GM18870 (cell line): ENCODE measurements around the gene PYDC1.
"Not testable (repeated sequence)": the region's sequence is repeated elsewhere in the genome, so short reads cannot be mapped to it uniquely, and the experiment has no call there.

ENCODE experiments used
- ATAC-seq: cut with Tn5 transposase; IDR thresholded peaks from one replicate; pipeline ENCODE4 v1.9.1; 2021; ENCODE audit warnings: moderate library complexity; ENCODE audit not compliant: unreplicated experiment

Gene PYDC1

GRCh38 chr16:31196324-31197088 is 20.4 kb downstream of the PYDC1 start:
- no peak for ATAC-seq

DNA sequence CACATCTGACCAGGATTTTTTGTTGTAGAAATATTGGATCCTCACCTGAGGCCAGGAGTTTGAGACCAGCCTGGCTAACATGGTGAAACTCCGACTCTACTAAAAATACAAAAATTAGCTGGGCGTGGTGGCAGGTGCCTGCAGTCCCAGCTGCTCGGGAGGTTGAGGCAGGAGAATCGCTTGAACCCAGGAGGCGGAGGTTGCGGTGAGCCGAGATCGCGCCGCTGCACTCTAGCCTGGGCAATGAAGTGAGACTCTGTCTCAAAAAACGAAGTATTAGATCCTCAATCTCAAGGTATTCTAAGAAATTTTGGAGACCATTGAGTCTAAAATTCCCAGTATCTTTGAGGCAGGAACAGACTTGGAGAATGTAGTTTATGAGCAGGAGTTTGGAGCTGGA is 21.1 kb downstream of the PYDC1 start:
- ATAC-seq: not testable (repeated sequence)

GRCh38 chr16:31194898-31195297 is 22.0 kb downstream of the PYDC1 start:
- ATAC-seq: no peak

DNA sequence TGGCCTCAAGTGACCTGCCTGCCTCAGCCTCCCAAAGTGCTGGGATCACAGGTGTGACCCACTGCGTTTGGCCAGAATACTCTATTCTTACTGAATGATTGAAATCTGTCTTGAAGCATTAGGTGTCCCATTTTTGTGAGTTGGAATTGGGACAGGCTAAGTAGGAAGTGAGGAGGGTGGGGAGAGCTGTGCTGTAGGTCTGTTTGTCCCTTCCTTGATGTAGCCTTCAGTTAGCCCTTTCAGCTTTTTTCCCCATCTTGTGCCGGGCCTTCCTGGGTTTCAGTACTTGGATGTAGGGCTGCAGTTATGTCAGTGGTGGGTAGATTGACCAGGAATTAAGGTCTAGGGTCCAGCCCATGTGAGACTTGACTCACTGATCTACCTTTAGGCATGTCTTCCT is 23.1 kb downstream of the PYDC1 start:
- ATAC-seq: no peak

GRCh38 chr16:31192856-31193642 is 23.9 kb downstream of the PYDC1 start:
- ATAC-seq: no peak

DNA sequence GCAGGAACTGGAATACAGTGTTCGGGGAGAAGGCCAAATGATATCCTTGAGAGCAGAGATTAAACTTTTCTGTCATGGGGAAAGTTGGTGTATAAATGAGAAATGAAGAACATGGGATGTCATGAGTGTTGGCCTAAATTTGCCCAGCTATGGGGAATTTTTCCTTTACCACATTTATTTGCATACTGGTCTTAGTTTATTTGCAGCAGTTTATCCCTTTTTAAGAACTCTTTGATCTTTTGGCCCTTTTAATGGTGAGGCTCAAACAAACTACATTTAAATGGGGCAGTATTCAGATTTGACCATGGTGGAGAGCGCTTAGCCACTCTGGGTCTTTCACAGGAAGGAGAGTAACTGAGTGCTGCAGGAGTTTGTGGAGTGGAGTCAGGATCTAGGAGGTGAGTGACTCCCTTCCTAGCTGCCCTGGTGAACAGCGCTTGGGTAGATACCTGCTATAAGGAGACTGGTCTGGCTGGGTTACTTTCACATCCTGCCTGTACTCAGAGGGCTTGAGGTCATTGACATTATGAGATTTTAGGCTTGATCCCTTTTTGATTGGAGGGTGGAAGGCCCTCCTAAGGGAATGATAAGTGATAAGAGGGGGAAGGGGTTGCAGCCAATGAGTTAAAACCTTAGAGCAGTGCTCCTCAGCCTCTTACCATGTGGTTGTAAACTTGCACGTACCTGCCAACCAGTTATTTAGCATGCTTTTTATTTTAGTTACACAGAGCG is 25.1 kb downstream of the PYDC1 start:
- ATAC-seq: no peak

DNA sequence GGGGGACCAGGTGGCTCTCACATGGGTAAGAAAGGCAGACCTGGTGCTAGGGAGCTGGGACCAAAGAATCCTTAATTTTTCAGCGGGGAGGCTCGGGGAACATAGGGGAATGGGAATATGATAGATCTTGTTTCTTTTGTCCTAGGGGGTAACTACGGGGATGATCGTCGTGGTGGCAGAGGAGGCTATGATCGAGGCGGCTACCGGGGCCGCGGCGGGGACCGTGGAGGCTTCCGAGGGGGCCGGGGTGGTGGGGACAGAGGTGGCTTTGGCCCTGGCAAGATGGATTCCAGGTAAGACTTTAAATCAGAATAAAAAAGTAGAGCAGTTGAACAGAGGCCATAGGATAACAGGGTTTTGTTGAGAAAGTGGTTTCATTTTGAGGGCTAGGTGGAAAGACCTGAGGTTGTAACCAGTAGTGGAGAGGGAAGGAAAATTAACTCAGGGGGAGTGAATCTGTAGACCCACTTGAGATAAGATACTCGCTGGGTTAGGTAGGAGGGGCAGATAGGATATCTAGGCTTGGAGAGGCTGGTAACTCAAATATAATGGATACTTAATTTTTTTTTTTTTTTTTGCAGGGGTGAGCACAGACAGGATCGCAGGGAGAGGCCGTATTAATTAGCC is 26.0 kb downstream of the PYDC1 start:
- no peak for ATAC-seq

GRCh38 chr16:31190061-31190460 is 26.9 kb downstream of the PYDC1 start:
- ATAC-seq: no peak

- ATAC-seq: no peak
Measured at GRCh38 chr16:31189412-31189778, 27.5 kb downstream of the PYDC1 start.

- no peak for ATAC-seq
Measured at GRCh38 chr16:31188450-31189411, 28.2 kb downstream of the PYDC1 start.

DNA sequence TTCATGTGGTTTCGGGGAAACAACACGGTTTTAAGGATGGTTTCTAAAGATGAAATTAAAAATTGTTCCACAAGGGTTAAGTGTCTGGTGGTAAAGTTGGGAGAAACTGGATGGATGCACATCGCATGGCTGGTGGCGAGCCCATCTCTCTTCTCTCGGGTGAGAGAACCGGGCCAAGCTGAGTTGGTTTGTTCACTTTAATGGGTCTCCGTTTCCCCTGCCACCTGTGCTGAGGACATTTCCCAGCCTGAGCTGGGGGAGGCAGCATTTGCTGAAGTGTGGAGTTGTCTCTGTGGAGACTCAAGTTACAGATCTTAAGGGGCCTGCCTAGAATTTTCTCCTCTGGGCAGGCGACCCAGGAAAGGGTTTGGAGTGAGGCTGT is 29.1 kb downstream of the PYDC1 start:
- ATAC-seq: no peak

DNA sequence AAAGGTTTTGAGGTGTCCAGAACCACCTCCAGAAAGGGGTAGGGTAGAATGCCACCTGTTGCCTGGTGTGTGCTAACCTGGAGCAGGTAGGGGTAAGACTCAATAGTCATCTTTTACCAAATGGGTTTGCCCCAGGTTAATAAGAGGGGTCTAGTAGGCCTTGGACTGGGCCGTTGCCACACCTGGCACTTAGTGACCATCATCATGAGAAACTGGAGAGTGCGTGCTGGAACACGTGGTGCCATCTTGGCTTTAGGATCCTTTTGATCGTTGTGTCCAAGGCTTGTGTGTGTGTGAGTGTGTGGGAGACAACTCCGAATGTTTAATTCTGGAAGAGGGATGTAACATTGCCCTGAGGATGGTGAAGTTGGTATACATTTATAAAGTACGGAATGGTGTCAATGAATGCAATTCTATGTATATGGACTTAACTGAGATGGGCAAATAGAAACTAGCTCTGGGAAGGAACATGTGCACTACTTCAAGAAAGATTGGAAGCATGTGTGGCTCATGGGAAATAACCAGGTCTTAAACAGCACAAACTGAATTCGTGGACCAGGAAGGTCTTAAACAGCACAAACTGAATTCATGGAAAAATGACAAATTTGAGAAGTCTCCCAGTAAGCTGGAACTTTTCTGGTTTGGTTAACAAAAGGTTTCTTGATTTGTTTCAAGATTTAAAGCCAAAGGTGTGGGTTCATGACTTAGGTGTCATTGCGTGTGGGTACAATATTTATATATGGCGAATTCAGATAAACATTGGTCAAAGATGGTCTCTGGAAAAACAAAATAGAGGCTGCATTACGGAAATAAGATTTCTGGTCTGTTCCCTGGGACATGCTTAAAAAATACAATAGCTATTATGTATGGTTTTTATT is 29.8 kb downstream of the PYDC1 start:
- ATAC-seq: no peak

- ATAC-seq: no peak
Measured at GRCh38 chr16:31186176-31186575, 30.8 kb downstream of the PYDC1 start.

DNA sequence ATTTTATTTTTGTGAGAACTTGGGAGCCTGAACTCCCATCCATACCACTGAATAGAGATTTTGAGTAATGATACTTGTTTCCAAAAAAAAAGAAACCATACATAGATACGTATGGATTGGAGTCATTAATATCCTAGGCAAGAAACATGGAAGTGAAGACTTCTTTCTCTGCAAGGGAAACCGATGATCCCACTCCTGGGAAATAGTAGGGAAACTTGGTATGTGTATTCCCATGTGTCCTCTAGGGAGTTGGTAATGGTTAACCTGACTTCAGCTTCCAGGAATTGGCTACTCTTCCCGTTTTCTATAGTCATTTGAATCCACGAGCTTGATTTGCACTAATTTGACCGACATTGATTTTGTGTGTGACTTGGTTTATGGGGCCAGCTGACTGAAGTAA is 31.6 kb downstream of the PYDC1 start:
- ATAC-seq: no peak

GRCh38 chr16:31184888-31185287 is 32.0 kb downstream of the PYDC1 start:
- no peak for ATAC-seq

DNA sequence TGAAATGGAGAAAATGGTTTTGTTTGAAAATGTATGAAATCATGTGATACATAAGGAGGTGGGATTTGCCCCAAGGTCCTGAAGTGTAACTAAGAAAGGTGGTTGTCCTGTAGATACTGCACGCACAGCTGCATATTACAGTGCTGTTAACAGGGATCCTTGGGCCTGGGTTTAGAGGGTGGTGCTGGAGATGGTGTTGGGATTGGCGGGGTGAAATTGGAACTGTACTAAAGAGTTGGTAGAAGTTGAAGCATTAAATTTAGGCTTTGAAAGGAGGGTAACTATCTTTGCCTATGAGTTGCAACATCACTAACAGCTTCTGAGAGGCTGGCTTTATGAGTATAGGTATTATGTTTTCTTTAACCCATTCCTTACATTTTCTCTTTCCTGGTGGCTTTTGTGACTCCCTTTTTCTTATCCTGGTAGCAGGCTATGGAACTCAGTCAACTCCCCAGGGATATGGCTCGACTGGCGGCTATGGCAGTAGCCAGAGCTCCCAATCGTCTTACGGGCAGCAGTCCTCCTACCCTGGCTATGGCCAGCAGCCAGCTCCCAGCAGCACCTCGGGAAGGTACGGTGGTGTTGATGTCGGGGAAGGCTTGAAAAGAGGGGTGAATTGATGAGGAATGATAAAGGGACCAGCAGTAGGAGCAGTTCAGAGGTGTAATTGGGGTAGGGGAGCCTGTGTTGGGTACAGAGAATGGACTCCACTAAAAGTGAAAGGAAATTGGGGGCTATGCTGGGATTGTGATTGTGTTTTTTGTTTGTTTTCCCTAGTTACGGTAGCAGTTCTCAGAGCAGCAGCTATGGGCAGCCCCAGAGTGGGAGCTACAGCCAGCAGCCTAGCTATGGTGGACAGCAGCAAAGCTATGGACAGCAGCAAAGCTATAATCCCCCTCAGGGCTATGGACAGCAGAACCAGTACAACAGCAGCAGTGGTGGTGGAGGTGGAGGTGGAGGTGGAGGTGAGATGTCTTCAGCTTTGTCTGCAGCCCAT is 33.2 kb downstream of the PYDC1 start:
- ATAC-seq: no peak

GRCh38 chr16:31182391-31182790 is 34.5 kb downstream of the PYDC1 start:
- ATAC-seq: no peak
